ENCODE measurements around the gene MST1R. TPM values are rescaled to one million over a fixed set of nuclear protein-coding genes. Genes with fewer than 3 reads are reported as not detected.
A peak's percentile ranks its signal among the peaks of the same experiment; 100 is the strongest.

The MST1R gene
- total RNA-seq (ENCODE audit: unreplicated experiment), result 0.67 TPM
- long read RNA-seq, result 0 reads

GRCh38 chr3:49903451-49904424 lies at the start of gene MST1R:
TSS of gene MST1R (minus strand) at chr3:49903873. CDS start at chr3:49903609, 264 bp downstream.
- TF ChIP-seq, protein P1, sequence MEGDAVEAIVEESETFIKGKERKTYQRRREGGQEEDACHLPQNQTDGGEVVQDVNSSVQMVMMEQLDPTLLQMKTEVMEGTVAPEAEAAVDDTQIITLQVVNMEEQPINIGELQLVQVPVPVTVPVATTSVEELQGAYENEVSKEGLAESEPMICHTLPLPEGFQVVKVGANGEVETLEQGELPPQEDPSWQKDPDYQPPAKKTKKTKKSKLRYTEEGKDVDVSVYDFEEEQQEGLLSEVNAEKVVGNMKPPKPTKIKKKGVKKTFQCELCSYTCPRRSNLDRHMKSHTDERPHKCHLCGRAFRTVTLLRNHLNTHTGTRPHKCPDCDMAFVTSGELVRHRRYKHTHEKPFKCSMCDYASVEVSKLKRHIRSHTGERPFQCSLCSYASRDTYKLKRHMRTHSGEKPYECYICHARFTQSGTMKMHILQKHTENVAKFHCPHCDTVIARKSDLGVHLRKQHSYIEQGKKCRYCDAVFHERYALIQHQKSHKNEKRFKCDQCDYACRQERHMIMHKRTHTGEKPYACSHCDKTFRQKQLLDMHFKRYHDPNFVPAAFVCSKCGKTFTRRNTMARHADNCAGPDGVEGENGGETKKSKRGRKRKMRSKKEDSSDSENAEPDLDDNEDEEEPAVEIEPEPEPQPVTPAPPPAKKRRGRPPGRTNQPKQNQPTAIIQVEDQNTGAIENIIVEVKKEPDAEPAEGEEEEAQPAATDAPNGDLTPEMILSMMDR (IDR thresholded peaks at IDR 0.05; ENCODE audit: unreplicated experiment), result no peak
- Mint-ChIP-seq H3K36me3 (ENCODE audit: low read depth, unreplicated experiment) (no peaks in the 10 kb centered on the region), H3K27me3 (ENCODE audit: unreplicated experiment) (peaks cover 6% of the 10 kb centered on the region), H3K27ac (ENCODE audit: unreplicated experiment) (no peak within 1 kb of the TSS), H3K4me1 (ENCODE audit: unreplicated experiment) (peaks cover 4% of the 10 kb centered on the region), H3K9me3 (ENCODE audit: unreplicated experiment) (no peaks in the 10 kb centered on the region), H3K4me3 (ENCODE audit: unreplicated experiment) (no peak within 1 kb of the TSS)
- peak; percentile 70 for DNase-seq (ENCODE audit: low spot score)

DNA sequence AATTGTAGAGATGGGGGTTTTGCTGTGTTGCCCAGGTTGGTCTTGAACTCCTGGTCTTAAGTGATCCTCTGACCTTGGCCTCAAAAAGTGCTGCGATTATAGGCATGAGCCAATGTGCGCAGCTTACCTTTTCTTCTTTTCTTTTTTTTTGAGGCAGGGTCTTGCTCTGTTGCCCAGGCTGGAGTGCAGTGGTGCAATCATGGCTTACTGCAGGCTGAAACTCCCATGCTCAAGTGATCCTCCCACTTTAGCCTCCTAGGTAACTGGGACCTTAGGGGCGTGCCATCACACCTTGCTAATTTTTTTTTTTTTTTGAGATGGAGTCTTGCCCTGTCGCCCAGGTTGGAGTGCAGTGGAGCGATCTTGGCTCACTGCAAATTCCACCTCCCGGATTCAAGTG lies 49.3 kb upstream of the MST1R start:
- TF ChIP-seq, protein P1 (IDR thresholded peaks at IDR 0.05; ENCODE audit: unreplicated experiment), result no peak
- Mint-ChIP-seq H3K9me3 (ENCODE audit: unreplicated experiment) (no peaks in the 10 kb centered on the region), H3K27me3 (ENCODE audit: unreplicated experiment) (no peaks in the 10 kb centered on the region), H3K4me1 (ENCODE audit: unreplicated experiment) (no peaks in the 10 kb centered on the region), H3K27ac (ENCODE audit: unreplicated experiment) (no peak overlapping the region), H3K36me3 (ENCODE audit: low read depth, unreplicated experiment) (no peaks in the 10 kb centered on the region), H3K4me3 (ENCODE audit: unreplicated experiment) (no peak overlapping the region)
- DNase-seq (ENCODE audit: low spot score), result no peak

DNA sequence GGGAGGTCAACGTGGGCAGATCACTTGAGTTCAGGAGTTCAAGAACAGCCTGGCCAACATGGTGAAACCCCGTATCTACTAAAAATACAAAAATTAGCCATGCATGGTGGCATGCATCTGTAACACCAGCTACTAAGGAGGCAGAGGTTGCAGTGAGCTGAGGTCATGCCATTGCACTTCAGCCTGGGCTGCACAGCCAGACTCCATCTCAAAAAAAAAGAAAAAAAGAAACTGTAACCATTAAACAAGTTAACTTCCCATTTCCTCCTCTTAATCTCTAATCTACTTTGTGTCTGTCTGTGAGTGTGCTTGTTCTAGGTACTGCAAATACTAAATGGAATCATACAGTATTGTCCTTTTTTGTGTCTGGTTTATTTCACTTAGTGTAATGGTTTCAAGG lies 39.0 kb upstream of the MST1R start:
- no peak for DNase-seq (ENCODE audit: low spot score)
- TF ChIP-seq, protein P1 (IDR thresholded peaks at IDR 0.05; ENCODE audit: unreplicated experiment), result no peak
- H3K9me3 Mint-ChIP-seq (ENCODE audit: unreplicated experiment), result no peaks in the 10 kb centered on the region
- peaks cover 3% of the 10 kb centered on the region for H3K27me3 Mint-ChIP-seq (ENCODE audit: unreplicated experiment)
- H3K36me3 Mint-ChIP-seq (ENCODE audit: low read depth, unreplicated experiment), result no peaks in the 10 kb centered on the region
- no peak overlapping the region for H3K4me3 Mint-ChIP-seq (ENCODE audit: unreplicated experiment)
- peaks cover 5% of the 10 kb centered on the region for H3K4me1 Mint-ChIP-seq (ENCODE audit: unreplicated experiment)
- no peak overlapping the region for H3K27ac Mint-ChIP-seq (ENCODE audit: unreplicated experiment)

DNA sequence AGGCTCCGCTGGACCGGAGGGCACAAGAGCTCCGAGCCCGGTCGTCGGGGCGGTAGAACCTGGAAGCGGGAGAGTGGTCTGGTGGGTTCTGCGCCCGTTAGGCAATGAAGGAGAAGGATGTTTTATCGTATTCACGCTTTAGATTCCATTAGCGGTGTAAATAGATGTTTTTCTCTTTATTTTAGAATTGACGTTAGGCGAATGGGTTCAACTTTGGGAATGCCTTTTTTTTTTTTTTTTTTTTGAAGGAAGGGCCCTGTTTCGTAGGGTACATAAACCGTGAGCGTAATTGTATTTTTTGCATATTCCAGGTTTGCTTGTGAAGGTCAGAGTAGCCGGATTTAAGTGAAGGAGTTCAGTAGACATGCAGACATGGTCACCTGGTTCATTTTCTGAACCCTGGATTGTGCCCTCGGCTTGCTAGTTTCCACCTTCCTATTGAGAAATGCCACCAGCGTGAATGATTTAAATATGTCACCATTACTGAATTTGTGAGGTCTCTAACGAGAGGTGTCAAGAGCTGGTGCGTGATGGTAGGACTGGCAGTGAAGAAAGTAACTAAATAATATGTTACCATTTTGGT lies 37.1 kb upstream of the MST1R start:
- H3K36me3 Mint-ChIP-seq (ENCODE audit: low read depth, unreplicated experiment), result no peaks in the 10 kb centered on the region
- TF ChIP-seq, protein P1 (IDR thresholded peaks at IDR 0.05; ENCODE audit: unreplicated experiment), result no peak
- peak overlapping the region; percentile 97 for H3K4me3 Mint-ChIP-seq (ENCODE audit: unreplicated experiment)
- H3K9me3 Mint-ChIP-seq (ENCODE audit: unreplicated experiment), result no peaks in the 10 kb centered on the region
- H3K27me3 Mint-ChIP-seq (ENCODE audit: unreplicated experiment), result peaks cover 3% of the 10 kb centered on the region
- H3K4me1 Mint-ChIP-seq (ENCODE audit: unreplicated experiment), result peaks cover 5% of the 10 kb centered on the region
- peak overlapping the region; percentile 84 for H3K27ac Mint-ChIP-seq (ENCODE audit: unreplicated experiment)
- DNase-seq (ENCODE audit: low spot score), result no peak

All from endothelial cell (in vitro differentiated cells).